Activated CD4-positive, CD25-positive, alpha-beta regulatory T cell treated with anti-CD3 and anti-CD28 coated beads, Interleukin-2, amount 50 U/mL, for 72 hours (primary cell): ENCODE data around the gene CAB39.
"Not testable (repeated sequence)": the region's sequence is repeated elsewhere in the genome, so short reads cannot be mapped to it uniquely, and the experiment has no call there.

ENCODE experiments used
- DNase-seq: peaks from one replicate; pipeline ENCODE4 v3.0.0; 2021

CAB39 gene

DNA sequence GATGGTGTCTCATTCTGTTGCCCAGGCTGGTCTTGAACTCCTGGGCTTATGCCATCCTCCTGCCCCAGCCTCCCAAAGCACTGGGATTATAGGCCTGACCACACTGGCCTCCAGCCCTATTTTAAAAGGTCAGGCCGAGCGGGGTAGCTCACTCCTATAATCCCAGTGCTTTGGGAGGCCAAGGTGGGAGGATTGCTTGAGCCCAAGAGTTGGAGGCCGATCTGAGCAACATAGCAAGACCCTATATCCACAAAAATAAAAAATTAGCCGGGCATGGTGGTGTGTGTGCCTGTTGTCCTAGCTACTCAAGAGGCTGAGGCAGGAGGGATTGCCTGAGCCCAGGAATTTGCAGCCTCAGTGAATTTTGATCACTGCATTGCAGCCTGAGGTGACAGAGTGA lies 3.9 kb downstream of the CAB39 start:
- no peak for DNase-seq

DNA sequence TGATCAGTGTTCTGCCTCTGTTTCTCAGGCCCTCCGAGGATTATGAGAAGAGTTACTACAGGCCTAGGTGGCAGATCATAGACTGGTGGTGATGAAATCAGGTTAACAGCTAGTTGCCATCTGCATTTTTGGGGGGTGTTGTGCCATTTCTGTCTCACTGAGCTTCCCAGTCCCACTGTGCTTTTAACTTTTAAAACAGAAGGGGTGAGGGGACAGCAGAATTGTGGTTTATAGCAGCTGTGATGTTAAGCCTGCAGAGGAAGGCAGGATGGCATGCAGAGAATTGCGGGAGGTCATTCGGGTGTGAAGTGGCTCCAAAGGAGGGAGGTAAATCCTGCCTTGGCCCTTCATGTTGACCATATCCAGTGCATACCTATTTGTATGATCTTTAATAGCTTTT lies 5.0 kb downstream of the CAB39 start:
- DNase-seq, result no peak

DNA sequence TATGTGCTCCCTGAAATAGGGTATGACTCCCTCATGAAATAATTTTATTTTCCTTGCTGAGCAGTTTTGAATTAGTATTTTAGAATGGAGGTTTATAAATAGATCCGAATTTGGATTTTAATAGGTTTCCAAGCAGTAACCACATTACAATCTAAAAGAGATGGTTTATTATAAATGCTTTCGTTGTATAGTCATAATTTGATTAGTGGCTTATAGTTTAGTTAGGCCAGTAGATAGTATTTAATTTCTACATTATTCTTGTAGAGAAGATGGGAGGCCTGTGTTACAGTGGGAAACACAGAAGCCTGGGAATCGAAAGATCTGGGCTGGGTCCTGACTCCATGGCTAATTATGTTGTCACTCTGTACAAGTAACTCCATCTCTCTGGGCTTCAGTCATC lies 6.7 kb downstream of the CAB39 start:
- no peak for DNase-seq

DNA sequence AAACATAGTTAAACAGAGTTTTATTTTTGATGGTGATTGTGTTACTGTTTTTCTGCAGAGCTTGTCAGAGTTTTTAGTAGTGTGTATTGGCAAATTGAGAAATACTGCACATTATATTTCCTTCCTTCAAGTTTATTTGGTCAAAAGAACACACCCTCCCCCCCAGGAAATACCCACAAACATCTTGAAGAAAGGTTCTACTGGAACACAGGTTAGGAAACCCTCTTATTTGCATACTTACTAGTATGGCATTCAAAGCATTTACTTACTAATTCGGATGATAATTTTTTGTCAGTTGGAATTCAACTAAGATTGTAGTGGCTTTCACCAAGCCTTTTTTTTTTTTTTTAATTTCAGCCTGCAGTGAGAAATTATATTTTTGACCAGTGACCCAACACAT lies 9.1 kb downstream of the CAB39 start:
- no peak for DNase-seq

DNA sequence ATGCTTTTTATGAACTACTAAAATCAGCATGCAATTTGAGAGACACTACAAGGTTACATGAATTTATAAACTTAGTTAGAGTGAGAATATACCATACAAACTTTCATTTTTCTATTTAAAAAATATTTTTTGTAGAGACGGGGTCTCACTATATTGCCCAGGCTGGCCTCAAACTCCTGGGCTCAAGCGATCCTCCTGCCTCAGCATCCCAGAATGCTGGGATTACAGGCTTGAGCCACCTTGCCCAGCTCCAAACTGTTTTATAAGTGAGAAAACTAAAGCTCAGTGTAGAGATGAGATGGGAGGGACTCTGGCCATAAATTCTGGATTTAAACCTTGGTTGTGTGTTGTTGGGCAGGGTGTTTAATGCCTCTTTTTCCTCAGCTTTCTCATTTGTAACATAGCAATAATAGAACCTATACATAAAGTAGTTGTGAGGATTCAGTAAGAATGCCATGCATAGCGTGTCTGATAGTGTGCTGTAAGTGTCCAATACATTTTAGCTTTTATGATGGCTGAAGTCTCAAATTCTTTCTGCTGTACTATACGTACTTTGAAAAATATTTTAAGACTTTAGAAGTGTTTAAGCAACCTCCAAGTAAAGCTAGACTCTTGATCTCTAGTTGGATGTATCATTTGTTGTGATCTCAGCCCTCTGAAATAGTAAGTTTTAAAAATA lies 9.7 kb downstream of the CAB39 start:
- no peak for DNase-seq

DNA sequence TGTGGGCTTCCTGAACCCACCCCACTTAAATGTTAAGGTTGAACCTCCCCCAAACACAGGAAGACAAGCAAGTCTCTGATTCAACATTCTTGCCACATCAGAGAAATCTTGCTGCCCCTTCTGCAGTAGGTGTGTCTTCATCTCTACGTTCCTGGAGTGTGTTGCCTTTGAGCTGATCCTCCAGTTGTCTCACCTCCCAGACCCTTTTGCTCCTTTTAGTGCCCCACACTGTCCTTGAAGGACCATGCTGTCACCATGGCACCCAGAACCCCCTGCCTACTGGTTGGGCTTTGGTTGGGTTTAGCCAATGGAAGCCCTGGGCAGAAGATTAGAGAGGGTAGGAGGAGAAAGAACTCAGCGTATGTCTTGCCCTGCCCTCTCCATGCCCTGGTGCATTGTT lies 10.7 kb downstream of the CAB39 start:
- no peak for DNase-seq

DNA sequence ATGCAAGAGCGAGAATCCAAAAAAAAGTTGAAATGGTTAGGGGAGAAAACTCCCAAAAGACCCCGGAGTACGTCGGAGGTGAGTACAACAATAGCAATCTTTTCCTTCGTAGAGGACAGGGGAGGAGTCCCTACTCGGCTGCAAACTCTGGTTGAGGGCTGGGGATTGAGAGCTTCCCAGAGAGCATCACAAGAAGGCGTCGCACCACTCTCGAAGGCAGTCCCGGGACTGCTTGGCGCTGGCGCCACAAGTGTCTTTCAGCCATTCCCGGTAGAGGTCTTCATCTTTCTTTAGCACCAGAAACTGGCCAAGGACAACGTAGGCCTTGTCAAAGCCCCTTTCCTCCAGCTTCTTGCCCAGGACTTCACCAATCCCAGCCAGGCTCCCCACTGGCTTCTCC lies 12.3 kb downstream of the CAB39 start:
- DNase-seq, result not testable (repeated sequence)

DNA sequence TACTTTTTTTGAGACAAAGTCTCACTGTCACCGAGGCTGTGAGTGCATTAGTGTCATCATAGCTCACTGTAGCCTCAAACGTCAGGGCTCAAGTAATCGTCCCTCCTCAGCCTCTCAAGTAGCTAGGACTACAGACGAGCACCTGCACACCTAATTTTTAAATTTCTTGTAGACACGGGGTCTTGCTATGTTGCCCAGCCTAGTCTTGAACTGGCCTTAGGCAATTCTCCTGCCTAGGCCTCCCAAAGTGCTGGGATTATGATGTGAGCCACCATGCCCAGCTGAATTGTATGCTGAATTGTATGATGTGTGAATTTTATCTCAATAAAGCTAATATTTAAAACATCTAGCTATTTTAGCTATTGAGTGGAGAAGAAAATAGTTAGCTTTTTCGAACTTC lies 18.9 kb downstream of the CAB39 start:
- no peak for DNase-seq

DNA sequence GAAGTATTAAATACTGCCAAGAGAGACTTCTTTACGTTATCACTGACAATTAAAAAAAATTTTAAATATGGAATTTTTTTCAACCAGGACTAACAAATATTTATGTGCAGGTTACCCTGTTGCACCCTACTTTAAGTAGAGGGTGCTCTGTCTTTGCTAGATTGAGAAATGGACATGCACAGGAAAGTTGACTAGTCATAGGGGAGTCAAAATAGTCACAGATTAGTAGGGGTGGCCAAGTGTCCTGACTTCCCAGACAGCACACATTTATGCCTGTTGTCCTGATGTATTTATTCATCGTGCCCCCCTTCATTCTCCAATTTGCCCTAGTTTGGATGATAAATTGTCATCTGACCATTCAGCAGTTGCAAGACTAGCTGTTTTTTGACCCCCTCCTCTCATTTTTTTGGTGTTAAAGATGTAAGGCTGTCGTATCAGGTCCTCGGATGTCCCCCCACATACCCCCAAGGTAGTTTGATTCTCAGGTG lies 20.3 kb downstream of the CAB39 start:
- no peak for DNase-seq

DNA sequence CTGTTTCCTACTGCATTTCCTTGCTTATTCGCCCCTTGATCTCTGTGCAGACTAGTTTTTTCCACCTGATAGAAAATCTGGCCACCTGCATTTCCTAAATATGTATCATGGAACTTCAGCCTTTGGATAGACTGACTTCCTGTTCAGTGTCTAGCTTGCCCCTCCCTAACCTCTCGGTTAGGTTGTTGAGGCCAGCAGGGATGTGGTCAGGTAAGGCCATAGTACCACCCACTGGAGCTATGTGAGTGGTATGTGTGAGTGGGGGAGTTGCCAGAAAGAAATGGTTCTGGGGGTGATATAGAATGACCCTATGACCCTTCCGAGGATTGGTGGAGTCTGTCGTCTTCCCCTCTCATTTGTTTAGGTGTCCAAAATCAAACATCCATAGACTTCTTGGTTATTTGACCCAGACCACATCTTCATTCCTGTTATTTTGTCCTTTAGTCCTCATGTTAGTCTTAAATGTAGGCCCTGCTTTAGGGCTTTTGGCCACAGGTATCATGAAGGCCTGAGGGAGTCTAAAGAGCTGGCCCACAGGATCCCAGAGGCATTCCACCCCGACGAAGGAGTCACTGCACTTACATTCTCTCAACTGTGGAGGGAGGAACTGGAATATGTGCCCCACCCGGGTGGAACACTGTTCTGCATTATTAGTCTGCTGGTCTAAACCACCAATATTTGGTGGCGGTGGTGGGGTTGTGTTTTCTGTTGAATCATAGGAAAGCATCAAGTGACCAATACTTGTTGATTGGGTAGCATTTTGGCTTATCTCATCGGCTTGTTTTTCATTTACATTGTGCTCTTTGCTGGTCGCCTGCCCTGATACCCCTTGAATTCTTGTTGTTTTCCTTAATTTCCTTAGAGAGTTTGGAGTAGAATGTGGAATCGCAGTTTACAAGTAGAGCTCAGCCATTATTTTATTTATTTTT lies 21.9 kb downstream of the CAB39 start:
- DNase-seq, result no peak

DNA sequence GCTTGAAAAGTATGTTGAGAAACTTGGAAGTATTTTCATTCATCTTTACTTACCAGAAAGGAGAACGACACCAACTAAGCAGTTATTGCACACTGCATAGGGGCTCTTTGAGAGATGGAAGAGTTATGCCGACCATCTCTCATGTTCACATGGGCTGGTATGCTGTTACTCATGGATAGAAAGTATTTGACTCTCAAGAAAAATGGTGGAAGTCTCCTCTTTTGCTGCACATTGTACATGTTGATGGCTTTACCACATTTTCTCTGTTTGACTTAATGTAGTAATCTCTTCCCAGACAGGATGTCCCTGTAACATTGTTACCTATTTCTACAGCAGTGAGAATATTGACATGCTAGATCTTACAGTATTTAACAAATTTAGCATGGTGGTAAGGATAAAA lies 23.2 kb downstream of the CAB39 start:
- no peak for DNase-seq

DNA sequence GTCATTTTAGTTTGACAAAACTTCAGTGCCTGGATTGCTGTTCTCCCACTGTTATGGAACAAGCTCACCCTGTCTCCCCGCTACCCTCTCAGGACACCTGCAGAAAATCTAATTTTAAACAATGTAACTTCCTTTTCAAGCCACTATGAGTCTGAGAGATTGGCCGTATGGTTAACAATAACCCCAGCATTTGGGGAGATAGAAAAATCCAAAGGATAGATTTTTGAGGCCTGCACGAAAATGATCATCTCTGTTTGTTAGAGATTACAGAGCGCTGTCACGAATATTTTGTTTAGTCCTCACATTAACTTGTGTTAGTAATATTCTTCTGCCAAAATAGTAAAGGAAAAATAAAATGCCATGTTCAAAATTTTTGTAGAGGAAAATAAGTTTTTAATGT lies 24.7 kb downstream of the CAB39 start:
- DNase-seq, result no peak

DNA sequence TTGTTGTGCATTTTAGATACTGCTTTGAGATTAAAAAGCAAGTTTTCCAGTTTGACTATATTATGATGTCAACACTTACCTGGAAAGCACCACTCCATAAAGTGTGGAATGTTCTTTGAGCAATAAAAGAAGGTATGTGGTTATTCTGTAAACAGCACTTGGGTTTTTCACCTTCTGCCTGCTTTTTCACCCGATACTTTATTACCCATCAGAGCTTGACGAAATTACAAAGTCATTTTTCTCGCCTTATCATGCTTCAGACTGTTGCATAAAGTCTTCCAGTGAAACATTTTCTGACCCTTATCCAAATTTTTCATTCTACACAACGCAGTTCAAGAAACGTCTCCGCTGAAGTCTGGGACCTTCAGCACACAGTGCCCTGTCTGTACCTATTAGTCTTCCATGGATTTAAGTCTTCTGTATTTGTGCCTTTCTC lies 25.2 kb downstream of the CAB39 start:
- DNase-seq, result no peak

DNA sequence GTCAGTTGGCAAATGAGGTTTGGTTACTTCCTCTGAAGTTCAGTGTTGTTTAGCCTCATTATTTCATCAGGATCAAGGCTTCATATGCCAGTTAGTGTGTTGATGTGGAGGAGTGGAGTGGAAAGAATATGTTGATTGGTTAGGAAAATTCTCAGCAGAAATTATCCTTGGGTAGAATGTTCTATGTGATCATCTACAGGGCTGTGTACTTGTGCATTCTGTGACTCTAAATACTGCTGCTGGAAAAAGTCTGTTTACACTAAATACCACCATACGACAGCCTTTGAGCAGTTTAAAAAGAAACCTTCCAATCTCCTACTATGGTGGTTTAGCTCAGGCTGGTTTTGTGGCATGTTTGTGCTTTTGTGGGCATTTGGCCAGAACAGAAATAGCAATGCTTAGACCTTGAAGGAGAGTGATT lies 25.8 kb downstream of the CAB39 start:
- DNase-seq, result no peak

DNA sequence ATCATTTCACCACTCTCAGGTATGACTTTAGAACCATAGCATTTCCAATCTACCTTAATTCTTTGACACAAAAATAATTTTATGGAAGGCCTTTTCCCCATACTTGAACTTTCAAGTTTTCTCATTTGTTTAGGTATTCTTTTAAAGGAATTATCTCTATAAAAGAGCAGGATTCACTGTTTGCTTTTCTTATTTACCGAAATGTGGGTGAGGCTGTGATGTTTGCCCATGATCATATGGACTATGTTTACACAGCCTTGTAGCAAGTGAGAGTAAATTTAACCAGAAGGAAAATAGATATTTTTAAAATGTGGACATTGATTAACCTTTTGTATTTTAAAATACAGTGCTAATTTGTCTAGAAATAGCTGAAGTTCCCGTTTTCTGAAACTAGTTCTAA lies 26.3 kb downstream of the CAB39 start:
- no peak for DNase-seq

DNA sequence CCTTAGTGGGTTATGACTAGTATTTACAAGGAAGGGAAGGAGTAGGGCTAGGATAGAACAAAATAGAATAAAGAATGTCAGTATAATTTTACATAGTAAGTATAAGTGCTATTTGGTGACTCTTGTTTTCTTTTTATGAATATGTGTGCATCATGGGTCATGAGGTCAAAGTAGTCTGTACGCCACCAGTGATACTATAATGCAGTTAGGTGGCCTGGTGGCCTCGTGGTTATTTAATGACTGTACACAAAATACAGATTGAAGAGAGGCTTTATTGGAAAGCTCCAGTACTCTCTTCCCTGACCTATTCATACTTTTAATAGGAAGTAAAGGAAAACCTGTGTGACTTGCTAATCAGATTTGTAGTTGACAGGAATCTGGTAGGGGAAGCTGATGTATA lies 27.3 kb downstream of the CAB39 start:
- no peak for DNase-seq

DNA sequence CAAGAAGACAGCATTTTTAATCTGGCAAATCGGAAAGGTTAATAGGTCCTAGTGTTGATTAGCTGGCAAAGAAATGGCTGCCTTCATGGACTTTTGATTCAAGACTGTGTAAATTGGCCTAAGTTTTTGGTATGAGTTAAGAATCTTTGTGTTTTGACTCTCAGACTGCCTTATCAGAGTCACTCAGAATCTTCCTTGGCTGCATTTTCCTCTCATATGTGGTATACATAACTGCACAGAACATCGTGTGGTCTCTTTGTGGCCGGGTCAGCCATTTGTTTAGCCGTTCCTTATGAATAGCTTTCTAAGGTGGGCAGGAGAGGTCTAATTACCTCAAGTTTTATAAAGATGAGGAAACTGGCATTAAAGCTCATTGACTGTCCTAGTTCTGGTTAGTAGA lies 30.1 kb downstream of the CAB39 start:
- no peak for DNase-seq

DNA sequence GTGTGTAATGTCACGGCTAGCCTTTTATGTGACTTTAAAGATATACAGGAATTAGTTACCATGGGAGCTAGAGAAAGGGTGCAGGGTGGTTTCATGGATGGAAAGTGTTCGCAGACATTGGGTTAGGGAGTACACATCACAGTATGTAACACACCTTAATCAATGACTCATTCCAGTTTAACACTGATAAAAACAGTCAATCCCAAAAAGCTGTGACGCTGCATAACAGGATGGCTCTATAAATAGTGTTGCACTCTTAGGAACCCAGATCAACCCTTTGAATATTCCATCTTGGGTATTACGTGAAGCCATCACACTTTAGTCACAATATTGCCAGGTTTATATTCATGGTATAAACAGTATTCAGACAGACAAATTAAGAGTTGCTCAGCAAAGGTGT lies 33.6 kb downstream of the CAB39 start:
- DNase-seq, result no peak

DNA sequence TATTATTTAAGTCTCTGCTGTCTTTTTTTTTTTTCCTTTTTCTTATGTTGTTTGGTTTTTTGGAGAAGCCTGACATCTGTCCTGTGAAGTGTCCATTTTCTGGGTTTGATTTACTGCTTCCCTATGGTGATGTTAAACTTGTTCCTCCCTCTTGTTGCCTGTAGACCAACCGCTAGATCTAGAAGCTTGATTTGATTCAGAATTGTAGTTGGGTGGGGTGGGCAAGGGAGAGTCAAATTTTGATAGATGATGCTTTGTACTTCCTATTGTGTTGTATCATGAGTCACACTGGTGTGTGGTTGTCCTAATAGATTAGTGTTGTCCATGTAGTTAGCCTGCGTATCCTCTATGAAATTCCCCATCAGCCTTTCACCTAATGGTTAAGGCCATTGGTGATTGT lies 35.4 kb downstream of the CAB39 start:
- DNase-seq, result no peak

DNA sequence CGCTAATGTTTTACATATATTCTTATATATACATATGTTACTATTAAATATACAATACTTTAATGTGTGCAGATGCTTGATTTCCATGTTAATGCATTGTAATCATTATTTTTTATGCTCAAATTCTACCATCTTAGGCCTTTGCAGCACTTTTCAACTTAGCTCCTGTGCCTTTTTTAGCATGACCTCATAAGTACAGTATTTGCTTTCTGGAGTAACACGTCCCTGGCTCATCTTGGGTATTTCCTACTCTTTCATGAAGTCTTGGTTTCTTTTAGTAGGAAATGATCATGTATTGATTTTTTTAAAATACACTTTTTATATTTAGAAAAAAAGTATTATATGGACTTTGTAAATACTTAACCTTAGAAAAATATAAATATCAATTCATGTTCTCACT lies 36.5 kb downstream of the CAB39 start:
- no peak for DNase-seq

DNA sequence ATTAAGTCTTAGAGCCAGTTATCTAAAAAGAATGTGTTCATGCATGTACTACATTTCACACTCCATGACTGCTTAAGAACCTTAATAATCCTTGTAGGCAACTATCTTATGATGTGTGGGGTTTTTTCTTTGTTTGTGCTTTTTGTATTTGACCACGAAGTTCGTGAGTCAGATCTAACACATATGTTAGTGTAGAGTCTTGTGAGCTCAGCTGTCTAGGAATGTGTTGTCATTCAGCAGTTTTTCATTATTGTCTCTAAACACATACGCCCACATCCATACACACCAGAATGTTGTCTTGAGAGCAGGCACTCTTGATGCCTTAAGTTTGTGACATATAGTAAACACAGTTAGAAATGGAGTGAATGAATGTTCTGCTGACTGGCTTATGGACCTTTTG lies 38.4 kb downstream of the CAB39 start:
- DNase-seq, result no peak

DNA sequence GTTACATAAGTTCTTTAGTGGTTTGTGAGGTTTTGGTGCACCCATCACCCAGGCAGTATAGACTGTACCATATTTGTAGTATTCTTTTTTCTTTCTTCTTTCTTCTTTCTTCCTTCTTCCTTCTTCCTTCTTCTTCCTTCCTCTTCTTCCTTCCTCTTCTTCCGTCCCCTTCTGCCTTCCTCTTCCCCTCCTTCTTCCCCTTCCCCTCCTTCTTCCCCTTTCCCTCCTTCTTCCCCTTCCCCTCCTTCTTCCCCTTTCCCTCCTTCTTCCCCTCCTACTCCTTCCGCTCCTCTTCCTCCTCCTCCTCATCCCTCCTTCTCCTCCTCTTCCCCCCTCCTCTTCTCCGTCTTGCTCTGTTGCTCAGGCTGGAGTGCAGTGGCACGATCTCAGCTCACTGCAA lies 41.6 kb downstream of the CAB39 start:
- no peak for DNase-seq

DNA sequence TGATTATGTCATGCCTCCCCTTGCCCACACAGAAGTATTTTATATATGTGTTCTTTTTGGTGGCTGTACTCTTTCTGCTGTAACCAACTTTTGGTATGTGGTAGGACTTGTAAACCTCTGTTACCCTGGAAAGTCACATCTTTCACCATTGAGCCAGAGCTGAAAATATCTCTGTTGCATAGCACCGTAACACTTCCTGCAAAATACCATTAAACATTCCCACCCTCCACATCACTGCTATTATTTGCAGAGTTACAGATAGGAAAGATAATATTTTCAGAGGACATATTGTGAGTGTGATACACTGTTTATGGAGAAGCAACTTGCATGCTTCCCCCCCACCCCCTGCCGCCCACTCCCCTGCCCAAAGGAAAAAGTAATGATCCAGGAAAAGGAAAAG lies 44.8 kb downstream of the CAB39 start:
- DNase-seq, result no peak
